ENCODE measurements around the gene MYH13. TPM values are rescaled to one million over a fixed set of nuclear protein-coding genes. Genes with fewer than 3 reads are reported as not detected.
"Not testable (repeated sequence)": the region's sequence is repeated elsewhere in the genome, so short reads cannot be mapped to it uniquely, and the experiment has no call there.

The MYH13 gene
- total RNA-seq, 1 donor from 2014 or later: not detected

DNA sequence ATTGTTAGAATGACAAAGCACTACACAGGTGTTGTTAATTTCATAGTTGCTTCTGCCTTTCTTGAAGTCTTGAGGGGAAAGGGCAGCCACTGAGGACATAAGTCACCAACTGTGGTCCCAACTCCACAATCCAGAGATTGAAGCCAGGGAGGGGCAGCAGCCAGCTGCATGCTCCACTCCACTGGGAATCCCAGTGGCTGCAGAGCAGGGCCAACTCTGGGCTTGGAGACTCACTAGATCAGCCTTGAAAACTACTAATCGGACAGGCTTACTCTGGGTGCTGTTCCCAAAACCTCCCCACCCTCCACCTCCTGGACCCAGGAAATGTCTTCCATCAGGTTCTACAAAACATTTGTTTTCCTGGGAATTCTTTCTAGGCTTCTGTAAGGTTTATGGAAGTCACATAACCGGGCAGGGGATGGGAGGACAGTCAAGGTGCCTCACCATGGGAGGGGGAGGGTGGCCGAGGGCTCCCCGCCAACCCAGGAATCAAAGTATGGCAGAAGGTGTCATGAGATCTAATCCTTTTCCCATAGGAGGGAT is 68.0 kb downstream of the MYH13 start:
- DNase-seq (ENCODE audit: low spot score): no peak

DNA sequence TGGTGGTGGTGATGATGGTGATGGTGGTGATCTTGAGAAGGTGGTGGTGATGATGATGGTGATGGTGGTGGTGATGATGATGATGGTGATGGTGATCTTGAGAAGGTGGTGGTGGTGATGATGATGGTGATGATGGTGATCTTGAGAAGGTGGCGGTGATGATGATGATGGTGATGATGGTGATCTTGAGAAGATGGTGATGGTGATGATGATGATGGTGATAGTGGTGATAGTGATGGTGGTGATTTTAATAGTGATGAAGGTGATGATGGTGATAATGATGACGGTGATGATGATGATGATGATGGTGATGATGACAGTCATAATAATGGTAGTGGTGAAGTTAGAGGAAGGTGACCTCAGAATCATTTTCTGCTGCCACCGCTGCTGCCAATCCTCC is 75.1 kb downstream of the MYH13 start:
- no peak for DNase-seq (ENCODE audit: low spot score)

DNA sequence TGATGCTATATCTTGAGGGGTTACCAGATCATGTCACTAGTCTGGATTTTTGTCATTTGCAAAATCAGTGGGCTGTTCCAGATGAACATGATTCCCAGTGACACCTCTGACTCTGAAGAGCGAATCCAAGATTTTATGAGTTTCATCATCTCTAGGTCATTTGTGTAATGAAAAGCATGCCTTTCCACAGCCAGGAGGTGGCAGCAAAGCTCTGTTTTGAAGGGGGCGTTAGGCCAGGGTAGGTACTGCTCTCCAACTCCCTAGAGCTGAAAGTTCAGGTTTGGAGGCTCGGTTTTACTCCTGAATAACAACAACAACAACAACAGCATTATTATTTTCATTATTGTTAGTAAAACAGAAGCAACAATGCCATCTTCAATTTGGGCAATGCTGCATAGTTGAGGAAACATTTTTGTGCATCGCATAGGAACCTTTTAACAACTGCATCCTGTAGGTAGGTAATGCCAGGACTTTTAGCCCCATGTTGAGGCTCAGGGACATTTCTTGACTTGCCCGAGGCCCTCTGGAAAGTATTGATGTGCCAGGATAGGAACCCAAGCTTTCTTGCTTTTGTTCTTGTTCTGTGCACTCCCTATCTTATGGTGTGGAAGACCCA is 77.0 kb downstream of the MYH13 start:
- DNase-seq (ENCODE audit: low spot score): peak; percentile 40

DNA sequence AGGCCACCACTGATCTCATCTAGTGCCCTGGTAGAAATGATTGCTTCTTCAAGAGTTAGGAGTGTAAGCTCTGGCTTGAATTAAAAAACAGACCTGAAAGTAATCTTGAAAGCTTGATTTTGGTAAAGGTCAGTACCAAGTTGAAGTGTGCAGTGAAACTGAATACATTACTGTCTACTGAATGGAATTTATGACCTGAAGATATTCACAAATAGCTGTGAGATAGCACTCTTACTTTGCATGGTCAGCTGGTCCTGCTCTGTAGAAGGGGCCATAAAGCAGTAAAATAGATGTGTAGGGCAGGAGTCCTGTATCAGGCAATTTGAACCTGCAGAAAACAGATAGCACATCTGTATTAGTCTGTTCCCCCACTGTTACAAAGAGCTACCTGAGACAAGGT is 78.6 kb downstream of the MYH13 start:
- no peak for DNase-seq (ENCODE audit: low spot score)

DNA sequence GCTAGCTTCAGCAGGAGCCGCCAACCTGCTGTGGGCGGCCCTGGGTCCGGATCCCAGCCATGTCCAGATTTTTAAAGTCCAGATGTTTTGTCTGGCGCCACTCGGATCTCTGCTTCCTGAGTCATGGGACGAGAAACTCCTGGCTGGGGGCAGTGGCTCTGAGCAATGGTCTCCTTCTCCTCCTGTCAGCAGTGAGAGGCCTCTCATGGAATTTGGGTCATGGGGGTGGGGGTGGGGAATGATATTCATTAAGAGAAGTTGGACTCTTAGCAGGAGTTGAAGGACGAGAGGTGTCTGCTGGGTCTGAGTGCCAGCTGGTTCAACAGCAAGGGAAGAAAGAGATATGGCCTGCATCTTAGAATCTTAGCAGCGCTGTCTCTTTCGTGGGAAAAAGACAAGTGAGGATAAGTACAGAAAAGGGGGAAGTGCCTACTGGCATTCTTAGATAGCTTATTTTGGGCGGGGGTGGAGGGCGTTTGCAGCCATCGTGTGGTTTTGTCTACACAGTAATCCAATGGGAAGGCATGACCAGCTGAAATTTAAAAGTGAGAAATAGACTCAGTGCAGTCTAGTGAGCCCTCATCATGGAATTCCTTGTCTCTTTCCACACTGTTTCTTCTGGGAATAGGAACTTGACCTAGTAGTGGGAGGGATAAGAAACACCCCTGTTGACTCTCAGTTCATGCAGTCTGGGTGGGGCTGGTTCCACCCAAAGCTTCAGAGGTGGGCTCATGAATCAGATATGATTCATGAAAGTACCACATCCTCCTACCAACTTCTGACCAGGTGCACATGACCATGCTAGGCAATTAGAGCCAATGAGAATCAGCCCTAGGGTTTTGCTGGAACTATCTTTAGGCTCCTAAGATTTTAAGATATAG is 80.5 kb downstream of the MYH13 start:
- peak; percentile 16 for DNase-seq (ENCODE audit: low spot score)

DNA sequence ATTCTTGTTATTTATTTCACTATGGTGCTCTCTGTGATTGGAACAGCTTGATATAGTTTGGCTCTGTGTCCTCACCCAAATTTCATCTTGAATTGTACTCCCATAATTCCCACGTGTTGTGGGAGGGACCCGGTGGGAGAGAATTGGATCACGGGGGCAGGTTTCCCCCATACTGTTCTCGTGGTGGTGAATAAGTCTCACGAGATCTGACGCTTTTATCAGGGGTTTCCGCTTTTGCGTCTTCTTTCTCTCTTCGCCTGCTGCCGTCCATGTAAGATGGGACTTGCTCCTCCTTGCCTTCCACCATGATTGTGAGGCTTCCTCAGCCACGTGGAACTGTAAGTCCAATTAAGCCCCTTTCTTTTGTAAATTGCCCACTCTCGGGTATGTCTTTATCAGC is 81.2 kb downstream of the MYH13 start:
- DNase-seq (ENCODE audit: low spot score): not testable (repeated sequence)

DNA sequence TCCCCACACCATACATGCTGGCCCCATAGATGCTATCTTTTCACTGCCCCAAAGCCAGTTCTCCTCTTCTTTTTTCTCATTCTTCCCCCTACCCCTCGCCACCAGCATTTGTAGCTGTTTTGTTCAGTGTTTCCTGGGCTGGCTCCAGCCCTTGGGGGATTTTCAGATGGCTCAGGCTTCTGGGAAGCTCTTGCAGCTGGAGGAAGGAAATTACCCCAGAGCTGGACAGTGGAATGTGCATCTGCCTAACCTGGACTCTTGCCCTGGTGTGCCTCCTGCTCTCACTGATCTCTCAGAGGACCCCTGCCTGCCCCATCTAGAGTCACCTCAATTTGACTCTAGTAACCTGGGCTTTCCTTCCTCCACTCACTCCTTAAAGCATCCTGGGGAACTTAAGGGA is 82.8 kb downstream of the MYH13 start:
- DNase-seq (ENCODE audit: low spot score): no peak

DNA sequence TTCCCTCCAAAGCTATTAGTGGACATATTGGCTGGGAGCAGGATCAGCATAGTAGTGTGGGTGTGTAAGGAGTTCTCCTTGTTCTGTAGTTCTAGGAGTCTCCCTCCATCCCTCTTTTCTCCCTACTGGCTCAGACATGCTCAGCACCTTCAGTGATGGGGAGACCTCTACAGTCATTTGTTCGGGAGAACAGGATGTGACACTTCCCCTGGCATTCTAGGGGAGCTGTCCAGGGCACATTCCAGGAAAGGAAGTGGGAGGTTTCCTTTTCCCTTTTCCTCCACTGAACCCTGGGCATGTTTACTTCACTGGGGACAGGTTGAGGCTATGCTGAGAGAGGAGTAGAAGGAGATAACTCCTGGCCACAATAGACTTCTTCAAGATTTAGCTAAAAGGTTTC is 86.5 kb downstream of the MYH13 start:
- DNase-seq (ENCODE audit: low spot score): no peak

DNA sequence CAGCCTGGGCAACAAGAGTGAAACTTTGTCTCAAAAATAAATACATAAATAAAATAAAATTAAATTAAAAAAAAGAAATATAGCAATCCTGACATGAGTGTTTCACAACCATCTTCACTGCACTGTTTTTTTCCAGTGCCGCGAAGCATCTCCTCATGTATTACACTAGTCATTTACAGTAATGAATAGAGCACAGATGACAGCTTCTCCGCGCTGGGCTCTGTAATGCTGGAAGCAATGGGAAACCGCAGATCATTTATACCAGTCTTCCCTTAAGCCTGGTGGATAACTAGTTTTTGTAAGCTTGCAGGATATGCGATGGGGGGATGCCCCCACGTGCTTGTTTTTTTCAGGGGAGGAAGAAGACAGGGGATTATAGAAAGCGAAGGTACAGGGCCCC is 86.9 kb downstream of the MYH13 start:
- DNase-seq (ENCODE audit: low spot score): no peak

DNA sequence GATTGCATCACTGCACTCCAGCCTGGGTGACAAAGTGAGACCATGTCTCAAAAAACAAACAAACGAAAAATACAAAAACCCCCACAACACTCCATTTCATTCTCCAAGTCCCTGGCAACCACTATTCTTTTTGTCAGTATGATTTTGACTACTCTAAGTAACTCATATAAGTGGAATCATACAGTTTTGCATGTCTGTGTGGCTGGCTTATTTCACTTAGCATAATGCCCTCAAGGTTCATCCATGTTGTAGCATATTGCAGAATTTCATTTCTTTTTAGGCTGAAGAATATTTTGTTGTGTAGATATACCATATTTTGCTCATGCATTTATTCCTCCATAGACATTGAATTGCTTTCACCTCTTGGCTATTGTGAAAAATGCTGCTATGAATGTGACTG is 92.7 kb downstream of the MYH13 start:
- DNase-seq (ENCODE audit: low spot score): no peak

DNA sequence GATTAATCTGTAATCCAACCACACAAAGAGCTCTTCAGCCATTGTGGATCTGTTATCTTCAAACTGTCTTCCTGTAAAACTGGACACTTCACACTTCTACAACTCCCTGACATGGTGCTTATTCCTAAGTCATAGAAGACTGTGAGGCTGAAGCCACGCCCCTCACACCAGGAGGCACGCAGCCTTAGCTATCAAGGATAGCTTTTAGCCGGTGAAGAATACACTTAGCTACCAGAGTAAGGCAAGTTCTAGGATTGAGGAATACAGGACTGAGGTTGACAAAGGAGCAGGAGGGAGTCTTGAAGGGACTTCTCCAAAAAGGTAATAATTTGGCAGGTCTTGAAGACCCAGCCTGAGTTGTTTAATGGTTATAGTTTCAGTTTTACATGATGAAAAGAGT is 94.6 kb downstream of the MYH13 start:
- no peak for DNase-seq (ENCODE audit: low spot score)

DNA sequence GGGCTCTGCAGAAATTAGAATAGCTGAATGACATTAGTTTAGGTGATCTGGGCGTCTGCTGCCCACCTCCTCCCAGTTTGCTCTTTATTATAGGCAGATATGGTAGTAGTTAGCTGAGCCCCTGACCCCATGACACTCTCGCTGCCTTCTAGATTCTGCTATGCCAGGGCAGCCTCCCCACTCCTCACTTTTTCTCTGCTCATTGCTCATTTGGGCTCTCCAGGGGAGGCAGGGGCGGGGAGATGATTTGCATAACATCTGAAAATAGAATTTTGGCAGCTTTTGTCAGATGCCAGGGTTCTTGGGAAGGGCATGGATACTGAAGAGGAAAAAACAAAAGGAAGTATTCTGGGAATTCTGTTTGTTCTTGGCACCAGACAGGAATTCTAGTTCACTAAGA is 96.4 kb downstream of the MYH13 start:
- no peak for DNase-seq (ENCODE audit: low spot score)

DNA sequence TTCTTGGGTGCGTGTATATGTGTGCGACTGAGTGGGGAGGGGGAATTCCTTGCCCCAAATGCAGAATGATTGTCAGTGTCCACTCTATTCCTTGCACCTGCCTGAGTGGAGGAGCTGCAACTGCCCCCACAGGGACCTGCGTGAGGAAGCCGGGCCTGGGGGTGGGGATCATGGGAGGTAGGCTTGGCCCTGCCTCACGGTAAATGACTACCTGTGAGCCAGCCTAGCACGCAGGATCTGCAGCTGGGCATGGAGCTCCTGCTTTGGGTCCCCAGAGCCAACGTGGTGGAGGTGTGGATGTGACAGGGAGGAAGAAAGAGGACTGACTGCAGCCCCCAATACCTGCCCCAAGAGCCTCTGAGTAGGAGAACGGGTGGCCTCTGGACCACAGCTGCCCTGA is 97.4 kb downstream of the MYH13 start:
- DNase-seq (ENCODE audit: low spot score): no peak

DNA sequence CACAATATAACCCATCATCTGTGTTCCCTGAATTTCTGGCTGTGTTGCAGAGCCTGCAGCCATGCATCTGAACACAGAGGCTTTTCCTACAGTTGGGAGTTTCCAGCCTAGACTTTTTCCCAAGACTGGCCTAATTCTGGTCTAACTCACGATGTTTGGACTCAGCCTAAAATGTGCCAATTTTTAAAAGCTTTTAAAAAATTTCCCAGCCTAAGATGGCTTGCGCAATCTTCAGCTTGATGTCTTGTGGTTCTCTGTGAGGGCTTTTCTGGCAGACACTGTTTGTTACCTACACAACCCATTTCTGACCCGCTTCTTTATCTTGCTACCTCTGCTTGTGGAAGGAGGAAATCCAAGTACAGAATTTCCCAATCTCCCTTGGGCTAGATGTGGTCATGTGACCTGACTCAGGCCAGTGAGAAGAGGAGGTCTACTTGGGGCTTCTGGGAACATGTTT is 101.7 kb downstream of the MYH13 start:
- no peak for DNase-seq (ENCODE audit: low spot score)

DNA sequence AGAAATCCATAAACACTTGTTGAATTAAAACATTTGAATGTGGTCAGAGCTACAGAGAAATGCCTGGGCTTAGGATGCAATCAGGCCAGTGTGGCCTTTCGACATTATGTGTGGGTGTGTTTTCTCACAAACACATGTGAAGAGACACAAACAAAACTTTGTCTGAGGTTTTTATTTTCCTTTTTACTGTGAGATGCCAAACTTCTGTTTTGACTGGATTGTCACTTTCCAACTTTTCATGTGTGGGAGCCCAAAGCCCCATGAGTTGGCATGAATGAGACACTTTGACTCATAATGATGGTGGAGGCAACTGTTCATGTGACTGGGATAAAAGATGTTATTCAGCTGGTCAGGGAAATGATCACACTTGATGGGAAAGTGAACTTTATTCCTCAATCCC is 102.5 kb downstream of the MYH13 start:
- no peak for DNase-seq (ENCODE audit: low spot score)

DNA sequence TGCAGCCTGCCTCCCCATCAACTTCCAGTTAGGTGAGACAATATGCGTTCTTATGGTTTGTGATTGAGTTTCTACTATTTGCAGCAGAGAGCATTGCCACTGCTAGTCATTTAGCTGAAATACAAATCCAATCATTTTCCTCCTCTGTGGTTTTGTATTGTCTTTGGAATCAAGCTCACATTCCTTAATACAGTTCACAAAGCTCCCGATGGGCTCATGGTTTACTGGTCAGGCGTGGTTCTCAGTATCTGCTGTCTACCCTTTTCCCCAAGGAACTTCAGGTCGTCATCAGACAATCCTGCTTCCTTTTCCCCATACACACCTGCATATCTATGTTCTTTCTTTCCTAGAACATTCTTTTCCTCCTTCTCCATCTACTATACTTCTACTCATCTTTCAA is 104.8 kb downstream of the MYH13 start:
- no peak for DNase-seq (ENCODE audit: low spot score)

DNA sequence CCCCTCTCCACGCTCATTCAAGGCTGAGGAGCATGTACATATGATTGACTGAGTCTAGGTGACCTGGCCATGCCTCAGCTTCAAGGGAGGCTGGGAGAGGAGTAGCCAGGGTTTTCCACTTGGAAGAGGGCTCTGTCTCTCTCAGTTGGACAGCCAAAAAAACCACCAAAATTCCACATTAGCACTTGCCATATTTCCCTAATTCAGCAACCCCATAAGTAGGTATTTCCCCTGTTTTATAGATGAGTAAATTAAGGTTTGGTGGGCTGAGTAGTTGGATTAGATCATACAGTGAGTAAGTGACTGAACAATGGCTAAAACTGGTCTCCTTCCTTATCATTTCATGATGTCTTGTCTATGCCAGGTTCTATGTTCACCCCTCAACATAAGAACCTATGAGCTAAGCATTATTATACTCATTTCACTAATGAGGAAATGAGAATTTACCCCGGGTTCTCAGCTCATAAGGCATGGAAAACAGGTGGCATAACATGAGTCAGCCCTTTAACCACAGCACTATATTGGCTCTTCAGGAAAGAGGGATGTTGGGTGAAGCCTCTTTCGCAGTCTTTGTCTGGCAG is 106.4 kb downstream of the MYH13 start:
- DNase-seq (ENCODE audit: low spot score): no peak

DNA sequence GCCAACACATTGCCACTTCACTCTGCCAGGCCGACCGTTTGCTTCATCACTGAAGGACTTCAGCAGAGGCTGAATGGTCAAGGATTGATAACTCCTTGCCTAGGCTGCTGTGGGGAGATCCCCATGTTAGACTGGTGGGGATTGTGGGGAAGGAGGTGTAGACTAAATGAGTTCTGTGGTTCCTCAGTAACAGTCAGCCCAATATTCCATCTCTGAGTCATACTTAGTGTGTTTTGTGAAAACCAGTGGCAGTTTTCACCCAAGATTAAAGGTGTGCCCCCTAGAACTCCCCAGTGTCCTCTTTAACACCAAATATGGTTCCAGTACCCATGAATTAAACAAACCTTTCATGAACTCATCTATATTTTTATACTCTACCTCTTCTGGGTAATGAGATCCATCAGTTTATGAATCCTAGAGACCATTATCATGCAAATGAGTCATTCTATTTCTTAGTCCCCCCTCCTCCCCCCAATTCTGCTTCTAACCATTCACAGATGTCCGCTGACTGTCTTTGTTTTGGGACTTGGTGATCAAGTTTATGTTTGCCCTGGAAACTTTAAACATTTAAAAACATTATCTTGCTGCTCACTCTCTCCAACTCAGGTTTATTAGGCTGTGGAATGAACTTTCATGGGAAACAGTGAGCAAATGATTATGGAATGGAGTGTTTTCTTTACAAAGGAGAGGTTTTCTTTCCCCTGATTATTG is 107.6 kb downstream of the MYH13 start:
- DNase-seq (ENCODE audit: low spot score): no peak

DNA sequence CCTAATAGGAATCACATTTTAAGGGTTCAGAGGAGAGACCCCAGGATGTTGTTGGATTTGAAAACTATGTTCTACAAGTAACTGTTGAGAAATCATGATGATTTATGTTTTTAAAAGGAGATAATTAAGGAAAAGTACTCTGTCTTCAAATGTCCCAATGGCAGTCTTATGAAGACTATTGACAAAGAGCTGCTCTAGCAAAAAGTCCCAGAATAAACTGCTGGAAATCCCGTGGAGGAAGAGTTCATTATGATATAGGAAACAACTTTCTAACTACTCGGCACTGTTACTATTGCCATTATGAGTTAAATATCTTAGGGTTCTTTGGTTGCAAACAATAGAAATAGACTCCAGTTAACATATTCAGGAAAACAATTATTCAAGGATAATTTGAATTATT is 108.8 kb downstream of the MYH13 start:
- no peak for DNase-seq (ENCODE audit: low spot score)

DNA sequence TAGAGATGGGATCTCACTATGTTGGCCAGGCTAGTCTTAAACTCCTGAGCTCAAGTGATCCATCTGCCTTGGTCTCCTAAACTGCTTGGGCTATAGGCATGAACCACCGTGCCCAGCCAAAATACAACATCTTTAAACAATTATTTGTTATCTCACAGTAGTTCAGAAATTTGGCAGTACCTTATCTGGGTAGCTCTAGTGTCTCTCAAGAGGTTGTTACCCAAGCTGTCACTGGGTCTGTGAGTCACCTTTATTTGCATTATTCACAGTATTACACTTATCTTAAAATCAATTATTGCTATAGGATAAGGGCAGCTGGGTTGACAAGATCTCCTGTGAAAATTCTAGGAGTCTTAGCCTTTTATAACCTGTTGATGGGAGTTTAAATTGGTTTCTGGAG is 110.4 kb downstream of the MYH13 start:
- DNase-seq (ENCODE audit: low spot score): no peak

DNA sequence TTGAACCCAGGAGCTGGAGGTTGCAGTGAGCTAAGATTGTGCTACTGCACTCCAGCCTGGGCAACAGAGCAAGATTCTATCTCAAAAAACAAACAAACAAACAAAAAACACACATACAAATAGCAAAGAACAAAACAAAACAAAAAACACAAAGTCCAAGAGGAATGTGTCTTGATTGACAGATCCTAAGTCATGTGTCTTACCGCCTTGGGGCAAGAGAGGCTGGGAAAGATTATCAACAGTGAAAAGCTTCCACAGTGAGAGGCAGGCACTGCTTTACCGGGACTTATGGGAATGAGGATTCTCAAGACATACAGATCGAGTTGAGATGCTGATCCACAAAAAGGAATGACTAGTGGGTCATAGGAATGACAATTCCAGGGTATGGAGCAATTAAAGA is 111.7 kb downstream of the MYH13 start:
- DNase-seq (ENCODE audit: low spot score): no peak
